HL-60 (cell line): Measurements from ENCODE around the gene WWC1.

Source experiments
- DNase-seq, 2 experiments: peaks; one replicate each; pipeline ENCODE4 v3.0.0-alpha.2; 2010 to 2020; ENCODE audit warnings: low read depth in 1 of 2, low spot score in 1 of 2
- H3K27ac ChIP-seq: fragments of 250-450 bp; sonication (Bioruptor Pico); replicated peaks from 2 replicates; pipeline ENCODE4 v1.5.1; 2020; ENCODE audit warnings: mild to moderate bottlenecking, moderate library complexity
- H3K27me3 ChIP-seq: fragments of 250-450 bp; sonication (Bioruptor Pico); 2 replicates; pipeline ENCODE4 v1.5.1; 2021; ENCODE audit warnings: mild to moderate bottlenecking, moderate library complexity; ENCODE audit not compliant: insufficient read depth, poor library complexity, severe bottlenecking
- H3K4me3 ChIP-seq: replicated peaks from 2 replicates; pipeline ENCODE4 v1.5.1; 2011; ENCODE audit warnings: mild to moderate bottlenecking, control low read depth, low read length; ENCODE audit not compliant: insufficient read depth
- CTCF ChIP-seq: IDR thresholded peaks from one replicate; pipeline ENCODE4 v1.5.1; 2011; ENCODE audit warnings: low read length, control low read depth, inconsistent platforms; ENCODE audit not compliant: insufficient read depth
- GABPA ChIP-seq: IDR thresholded peaks from 2 replicates; pipeline ENCODE4 v1.6.1; 2012; ENCODE audit warnings: low read depth
- POLR2AphosphoS5 ChIP-seq: IDR thresholded peaks from 2 replicates; pipeline ENCODE4 v1.6.1; 2012; ENCODE audit warnings: low read depth
- REST ChIP-seq: IDR thresholded peaks from 2 replicates; pipeline ENCODE4 v1.6.1; 2012; ENCODE audit warnings: low read depth; ENCODE audit not compliant: insufficient replicate concordance
- SPI1 ChIP-seq: IDR thresholded peaks from 2 replicates; pipeline ENCODE4 v1.6.1; 2012; ENCODE audit warnings: low read depth, mild to moderate bottlenecking, borderline replicate concordance

Gene WWC1

GRCh38 chr5:168427224-168427623, 135.8 kb downstream of the WWC1 start:
- no peaks in the 10 kb centered on the region for H3K27me3 ChIP-seq
- no peak for TF ChIP-seq GABPA
- TF ChIP-seq POLR2AphosphoS5 = no peak
- TF ChIP-seq REST = no peak
- TF ChIP-seq SPI1 = no peak
- TF ChIP-seq CTCF = no peak
- no peak overlapping the region for H3K4me3 ChIP-seq
- no peak for DNase-seq
- no peak overlapping the region for H3K27ac ChIP-seq

GRCh38 chr5:168428552-168428951, 137.1 kb downstream of the WWC1 start:
- DNase-seq = no peak
- TF ChIP-seq SPI1 (no peak), POLR2AphosphoS5 (no peak), CTCF (no peak), GABPA (no peak), REST (no peak)
- Histone ChIP-seq H3K27ac (no peak overlapping the region), H3K27me3 (no peaks in the 10 kb centered on the region), H3K4me3 (no peak overlapping the region)

GRCh38 chr5:168430296-168430695, 138.9 kb downstream of the WWC1 start:
- TF ChIP-seq POLR2AphosphoS5 (no peak), REST (no peak), CTCF (no peak), GABPA (no peak), SPI1 (no peak)
- H3K27ac ChIP-seq = no peak overlapping the region
- H3K4me3 ChIP-seq = no peak overlapping the region
- DNase-seq = no peak
- H3K27me3 ChIP-seq = no peaks in the 10 kb centered on the region
